Midbrain (tissue), 1 donor: ENCODE data around the gene CRYGA.
"Not testable (repeated sequence)": the region's sequence is repeated elsewhere in the genome, so short reads cannot be mapped to it uniquely, and the experiment has no call there.

ENCODE experiments used
- DNase-seq: peaks from one replicate; lab custom pipeline; 2025; lab: John Stamatoyannopoulos, UW

Gene CRYGA

GRCh38 chr2:208127090-208127489 is 36.3 kb downstream of the CRYGA start:
- no peak for DNase-seq

- no peak for DNase-seq
Observed at GRCh38 chr2:208125251-208125650, 38.1 kb downstream of the CRYGA start.

GRCh38 chr2:208124013-208124715 is 39.2 kb downstream of the CRYGA start, which contains the start of gene CRYGD:
Gene CRYGD, minus strand, starts transcription at chr2:208124524. Its CDS starts 51 bp downstream, at chr2:208124473.
- not testable (repeated sequence) for DNase-seq

GRCh38 chr2:208122248-208122647 is 41.1 kb downstream of the CRYGA start:
- DNase-seq, result no peak

- no peak for DNase-seq
Observed at GRCh38 chr2:208118918-208119317, 44.5 kb downstream of the CRYGA start.

- not testable (repeated sequence) for DNase-seq
Observed at GRCh38 chr2:208117390-208117789, 46.0 kb downstream of the CRYGA start.

GRCh38 chr2:208112969-208113368 is 50.4 kb downstream of the CRYGA start:
- DNase-seq, result no peak

- not testable (repeated sequence) for DNase-seq
Observed at GRCh38 chr2:208112273-208112745, 51.1 kb downstream of the CRYGA start.
